GM18870 (cell line): ENCODE data around the gene RAPGEF5.

Experiments used
- ATAC-seq: cut with Tn5 transposase; IDR thresholded peaks from one replicate; pipeline ENCODE4 v1.9.1; 2021; ENCODE audit warnings: moderate library complexity; ENCODE audit not compliant: unreplicated experiment

RAPGEF5 gene

DNA sequence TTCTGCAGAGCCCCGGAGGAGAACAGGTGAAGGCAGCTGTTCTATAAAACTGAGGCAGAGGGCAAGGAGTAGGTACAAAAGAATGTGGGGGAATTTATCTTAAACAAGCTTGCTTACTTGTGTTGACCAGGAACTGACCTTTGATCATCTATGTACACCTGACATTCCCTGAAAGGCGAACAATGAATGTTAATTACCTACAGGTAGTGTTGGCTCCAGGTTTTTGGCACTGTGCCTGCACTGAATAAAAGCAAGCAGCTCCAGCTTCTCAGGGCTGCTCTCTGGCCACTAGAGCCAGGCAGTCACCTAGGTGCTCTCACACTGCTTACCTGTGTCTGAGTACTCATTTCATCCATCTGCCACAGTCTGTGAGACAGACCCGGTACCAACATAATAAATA lies 87.0 kb downstream of the RAPGEF5 start:
- ATAC-seq, result no peak

DNA sequence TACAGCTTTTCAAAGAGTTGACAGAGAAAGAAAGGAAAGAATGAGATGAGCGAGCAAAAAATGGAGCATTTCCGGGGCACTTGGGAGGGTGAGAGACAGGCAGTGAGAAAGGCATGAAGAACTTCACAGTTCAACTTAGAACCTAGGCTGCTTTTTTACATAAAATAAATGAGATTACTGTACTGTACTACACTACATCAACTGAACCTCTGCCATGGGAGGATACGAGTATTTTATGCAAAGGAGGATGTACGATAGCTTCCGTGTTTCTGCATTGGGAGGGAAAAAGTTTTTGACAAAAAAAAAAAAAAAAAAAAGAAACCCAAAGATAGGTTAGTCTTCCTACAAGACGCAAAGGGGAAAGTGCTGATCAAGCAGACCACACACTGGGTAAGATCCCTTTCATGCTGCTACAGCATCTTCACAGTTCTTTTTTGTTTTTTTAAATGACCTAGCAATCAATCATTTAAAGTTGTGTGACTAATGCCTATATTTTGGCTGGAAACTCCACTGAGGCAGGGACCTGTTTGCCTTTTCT lies 88.0 kb downstream of the RAPGEF5 start:
- no peak for ATAC-seq

DNA sequence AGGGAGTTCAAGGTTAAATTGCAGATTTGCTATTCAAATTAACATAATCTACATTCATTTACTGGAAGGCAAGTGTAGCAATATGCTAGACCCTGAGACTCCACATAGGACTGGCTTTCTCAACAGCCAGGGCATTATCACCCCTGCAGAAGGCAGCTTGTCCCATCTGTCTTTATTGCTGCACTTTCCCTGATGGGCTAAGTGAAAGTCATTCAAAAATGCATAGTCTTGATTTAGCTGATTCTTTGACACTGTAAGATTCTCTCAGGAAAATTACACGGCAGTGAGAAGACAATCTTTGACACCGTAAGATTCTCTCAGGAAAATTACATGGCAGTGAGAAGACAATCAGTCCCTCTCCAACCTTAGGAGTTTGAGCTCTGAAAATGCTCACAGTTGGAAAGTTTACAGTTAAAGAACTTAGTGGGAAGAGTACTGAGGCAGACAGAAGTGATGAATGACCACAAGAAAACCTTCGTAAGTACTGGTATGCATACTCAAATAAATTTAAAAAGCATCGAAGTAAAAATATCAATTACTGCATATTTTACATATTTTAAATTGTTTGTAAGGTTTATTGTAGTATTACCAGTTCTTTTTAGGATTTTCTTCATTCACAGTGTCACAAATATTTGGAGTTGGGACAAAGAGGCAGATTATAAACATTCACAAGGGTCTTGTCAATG lies 88.9 kb downstream of the RAPGEF5 start:
- no peak for ATAC-seq

DNA sequence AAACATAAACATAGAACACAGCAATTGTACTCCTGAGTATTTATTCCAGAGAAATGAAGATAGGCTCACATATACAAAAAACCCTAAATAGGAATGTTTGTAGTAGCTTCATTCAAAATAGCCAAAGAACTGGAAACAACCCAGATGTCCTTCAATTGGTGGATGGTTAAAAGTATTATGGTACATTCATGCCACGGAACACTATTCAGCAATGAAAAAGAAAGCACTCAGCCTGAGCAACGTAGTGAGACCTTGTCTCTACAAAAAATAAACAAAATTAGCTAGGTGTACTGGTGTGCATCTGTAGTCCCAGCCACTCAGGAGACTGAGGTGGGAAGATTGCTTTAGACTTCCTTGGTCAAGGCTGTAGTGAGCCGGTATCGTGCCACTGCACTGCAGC lies 94.4 kb downstream of the RAPGEF5 start:
- ATAC-seq, result no peak

DNA sequence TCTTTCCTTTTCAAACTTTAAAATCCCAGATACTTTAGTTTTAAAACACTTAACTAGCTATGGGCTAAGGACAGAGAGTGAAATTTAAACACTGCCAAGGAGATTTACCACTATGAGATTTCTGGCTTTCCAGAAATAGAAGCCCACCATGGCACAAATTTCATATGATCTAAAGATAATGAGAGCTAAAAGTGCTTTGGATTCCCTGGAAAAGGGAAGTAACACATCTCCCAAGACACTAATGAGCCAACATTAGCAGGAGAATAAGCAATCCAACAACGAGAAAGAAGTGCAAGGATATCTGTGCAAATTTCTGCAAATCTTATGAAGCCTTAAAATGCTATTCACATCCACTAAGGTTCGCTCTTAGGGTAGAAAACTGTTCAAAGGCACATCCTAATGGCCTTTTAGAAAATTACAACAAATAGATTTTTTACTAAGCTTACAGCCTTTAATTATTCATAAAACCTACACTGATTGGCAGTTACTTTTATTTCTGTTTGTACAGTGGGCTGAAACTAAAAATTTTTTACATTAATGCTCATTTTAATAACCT lies 100.3 kb downstream of the RAPGEF5 start:
- ATAC-seq, result no peak

DNA sequence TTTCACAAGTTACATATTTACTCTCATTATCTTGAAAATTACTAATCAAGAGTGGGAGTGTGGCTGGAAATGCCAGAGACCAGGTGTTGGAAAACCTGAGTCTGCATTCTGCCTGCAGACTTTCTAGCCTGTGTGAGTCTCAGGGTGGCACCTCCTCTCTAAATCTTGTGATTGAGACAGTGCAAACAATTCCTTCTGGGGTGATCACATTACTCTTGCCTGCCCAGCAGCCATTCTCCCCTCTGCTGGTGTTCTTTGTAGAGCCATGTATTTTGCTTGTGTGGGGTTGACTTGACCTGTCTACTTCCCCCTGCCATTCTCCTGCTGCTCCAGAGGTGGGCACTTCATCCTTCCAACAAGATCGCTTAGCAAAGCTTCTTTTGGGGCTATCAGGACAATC lies 101.1 kb downstream of the RAPGEF5 start:
- no peak for ATAC-seq

DNA sequence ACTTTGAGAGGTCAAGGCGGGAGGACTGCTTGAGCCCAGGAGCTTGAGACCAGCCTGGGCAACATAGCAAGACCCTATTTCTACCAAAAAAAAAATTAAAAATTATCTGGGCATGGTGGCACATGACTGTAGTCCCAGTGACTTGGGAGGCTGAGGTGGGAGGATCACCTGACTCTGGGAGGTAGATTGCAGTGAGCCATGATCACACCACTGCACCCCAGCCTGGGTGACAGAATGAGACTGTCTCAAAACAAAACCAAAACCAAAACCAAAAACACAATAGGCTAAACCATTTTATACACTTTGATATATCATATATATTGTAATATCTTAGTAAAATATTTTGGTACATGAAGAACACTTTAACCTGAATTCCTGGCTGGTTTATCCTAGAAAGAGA lies 101.6 kb downstream of the RAPGEF5 start:
- ATAC-seq, result no peak

DNA sequence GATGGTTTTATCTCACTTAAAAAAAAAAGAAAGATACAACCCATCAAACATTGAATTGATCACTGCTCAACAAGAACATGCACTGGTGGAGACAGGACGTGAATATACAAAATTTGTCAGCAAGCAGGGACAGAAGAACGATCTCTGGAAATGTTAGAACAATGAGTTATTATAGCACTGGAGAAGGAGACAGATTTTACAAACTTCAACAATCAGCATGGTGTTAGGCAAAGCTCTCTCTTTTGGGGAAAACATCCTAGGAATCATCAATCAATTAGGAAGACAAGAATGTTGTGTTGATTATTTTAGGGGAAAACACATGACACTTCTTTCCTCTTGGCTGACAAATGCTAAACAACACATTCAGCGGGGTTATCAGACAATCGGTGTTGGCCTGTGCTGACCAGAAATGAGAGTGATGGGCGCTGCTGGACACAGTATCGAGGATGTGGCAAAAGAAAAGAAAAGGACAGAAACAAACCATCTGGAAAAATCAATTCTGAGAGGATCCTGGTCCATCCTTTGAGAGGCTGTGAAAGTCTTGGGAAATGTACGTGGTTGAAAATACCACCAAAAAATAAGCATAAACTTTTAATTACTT lies 103.9 kb downstream of the RAPGEF5 start:
- ATAC-seq, result no peak

DNA sequence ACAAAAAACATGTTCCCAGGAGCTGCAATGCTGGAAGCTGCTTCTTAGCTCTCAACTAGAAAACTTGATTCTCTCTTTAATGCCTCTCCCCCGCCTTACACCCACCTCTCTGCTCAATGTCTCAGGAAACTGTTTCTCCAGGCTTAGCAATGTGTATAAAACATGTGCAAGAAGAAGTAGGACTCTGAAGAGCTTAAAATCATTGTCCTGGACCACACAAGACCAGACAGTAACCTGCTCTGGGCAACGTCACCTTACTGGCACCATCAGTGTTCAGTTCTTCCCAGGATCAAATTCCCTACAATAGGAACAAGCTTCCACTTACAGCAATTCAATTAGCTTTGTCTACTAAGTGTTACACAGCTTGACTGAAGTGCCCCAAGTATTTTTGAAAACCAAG lies 104.9 kb downstream of the RAPGEF5 start:
- ATAC-seq, result no peak

DNA sequence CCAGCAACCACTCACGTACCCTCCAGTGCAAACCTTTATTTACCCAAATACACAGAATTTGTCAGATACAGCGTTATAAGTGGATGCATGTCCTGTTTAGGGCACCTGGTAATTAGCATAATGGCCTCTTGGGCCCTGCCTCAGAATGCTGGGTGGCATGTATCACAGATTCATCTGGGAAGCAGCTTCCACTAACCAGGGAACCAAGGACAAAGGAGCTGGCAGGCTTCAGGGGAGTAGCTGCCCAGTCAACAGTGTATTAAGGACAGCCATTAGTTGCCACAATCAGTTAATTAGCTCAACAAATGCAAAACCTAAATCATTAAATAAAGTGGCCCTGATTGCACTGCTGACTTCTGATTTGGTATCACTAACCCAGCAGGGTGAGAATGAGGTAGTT lies 105.7 kb downstream of the RAPGEF5 start:
- ATAC-seq, result no peak

DNA sequence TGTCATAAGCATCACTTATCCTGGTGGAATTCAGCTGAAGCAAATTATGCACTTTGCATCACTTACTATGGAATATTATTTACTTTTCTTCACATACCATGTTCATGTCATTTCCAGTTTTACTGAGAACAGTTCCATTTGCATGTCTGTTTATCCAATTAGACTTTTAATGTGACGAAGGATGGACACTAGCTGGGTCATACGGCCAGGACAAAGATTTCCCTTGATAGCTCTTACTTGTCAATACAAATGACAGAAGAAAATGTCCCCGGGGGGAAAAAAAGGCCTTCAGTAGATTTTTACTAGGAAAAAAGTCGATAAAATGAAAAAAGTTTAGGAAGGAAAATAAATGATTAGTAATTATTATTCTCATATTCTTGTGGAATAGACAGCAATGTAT lies 106.6 kb downstream of the RAPGEF5 start:
- no peak for ATAC-seq

DNA sequence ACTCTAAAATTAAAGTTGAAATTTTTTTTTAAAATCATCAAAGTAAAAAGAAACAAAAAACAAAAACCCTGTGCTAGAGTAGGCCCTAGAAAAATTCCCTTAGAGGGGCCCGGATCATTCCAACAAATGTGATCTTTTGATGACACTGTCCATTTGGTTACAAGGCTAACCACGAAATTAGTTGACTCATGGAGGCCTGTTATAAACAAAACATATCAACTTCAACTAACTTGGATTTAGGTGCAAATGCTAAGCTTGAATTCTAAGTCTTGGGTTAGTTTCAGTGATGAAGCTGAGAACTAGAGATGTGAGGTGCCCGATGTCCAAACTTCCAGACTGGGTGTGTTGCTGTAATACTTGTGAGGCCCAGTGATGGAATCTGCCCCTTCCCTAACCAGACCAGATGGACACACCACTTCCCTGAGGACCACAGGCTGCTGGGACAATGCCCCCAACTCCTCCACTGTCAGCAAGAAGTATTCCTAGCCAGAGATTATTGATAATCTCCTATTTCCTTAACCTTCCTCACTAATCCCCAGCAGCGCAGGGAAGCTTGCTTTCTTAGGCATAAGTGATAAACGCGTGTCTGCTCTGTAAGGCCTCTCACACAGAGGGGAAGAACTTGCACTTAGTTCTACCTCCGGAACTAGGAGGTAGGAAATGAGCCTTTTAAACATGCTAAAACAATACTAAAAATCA lies 108.7 kb downstream of the RAPGEF5 start:
- ATAC-seq, result no peak

DNA sequence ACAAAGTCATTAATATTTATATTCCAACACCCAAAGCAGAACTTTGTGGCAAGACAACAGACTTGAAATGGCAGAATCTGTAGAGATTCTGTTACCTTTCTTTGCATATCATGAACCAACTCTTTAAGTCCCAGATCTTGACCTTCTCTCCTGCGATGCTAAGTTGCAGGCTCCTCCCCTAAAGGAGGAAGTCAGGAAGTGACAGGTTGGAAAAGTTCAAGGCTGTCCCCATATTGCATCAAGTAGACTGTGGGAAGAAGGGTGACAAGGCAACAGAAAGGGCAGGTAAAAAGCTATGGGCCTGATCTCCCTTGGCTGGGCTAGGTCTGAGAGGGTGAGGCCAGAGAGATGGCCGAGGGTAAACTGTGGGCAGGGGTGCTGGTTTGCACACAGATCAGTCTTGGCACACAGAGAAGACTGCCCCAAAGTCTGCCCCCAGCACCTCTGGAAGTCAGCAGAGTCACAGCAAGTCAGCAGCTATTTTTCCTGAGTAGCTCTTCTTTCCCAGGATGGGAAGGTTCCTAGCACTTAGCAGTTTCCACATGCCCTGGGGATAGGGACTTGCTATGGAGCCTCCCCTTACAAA lies 115.1 kb downstream of the RAPGEF5 start:
- ATAC-seq, result no peak

DNA sequence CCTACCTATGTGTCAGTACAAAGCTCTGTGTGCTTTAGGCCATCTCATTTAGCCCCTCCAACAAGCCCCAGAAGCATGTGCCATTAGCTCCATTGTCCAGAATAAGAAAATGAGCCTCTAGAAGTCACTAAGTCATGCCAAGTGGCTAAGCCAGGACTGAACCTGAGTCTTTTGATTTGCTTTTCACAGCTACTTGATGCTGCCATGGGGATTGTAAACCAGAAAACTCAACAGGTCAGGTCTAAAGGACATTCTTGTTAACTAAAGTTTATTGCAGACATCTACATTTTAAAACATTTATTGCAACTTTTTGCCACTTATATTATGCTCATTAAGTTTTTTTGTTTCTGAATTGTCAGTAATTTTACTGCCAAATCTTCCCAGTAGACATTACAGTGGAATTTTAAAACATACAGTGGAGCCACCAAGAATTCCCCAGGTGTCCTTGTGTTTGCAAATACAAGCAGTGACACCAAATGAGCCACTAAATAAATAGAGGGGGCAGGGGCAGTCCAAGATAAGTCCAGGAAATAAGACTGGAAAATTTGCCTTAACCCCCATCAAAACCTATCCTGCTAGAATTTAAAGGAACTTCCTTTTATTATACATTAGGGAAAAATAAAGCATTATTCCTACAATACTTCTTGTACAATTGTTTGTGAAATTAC lies 115.9 kb downstream of the RAPGEF5 start:
- no peak for ATAC-seq

DNA sequence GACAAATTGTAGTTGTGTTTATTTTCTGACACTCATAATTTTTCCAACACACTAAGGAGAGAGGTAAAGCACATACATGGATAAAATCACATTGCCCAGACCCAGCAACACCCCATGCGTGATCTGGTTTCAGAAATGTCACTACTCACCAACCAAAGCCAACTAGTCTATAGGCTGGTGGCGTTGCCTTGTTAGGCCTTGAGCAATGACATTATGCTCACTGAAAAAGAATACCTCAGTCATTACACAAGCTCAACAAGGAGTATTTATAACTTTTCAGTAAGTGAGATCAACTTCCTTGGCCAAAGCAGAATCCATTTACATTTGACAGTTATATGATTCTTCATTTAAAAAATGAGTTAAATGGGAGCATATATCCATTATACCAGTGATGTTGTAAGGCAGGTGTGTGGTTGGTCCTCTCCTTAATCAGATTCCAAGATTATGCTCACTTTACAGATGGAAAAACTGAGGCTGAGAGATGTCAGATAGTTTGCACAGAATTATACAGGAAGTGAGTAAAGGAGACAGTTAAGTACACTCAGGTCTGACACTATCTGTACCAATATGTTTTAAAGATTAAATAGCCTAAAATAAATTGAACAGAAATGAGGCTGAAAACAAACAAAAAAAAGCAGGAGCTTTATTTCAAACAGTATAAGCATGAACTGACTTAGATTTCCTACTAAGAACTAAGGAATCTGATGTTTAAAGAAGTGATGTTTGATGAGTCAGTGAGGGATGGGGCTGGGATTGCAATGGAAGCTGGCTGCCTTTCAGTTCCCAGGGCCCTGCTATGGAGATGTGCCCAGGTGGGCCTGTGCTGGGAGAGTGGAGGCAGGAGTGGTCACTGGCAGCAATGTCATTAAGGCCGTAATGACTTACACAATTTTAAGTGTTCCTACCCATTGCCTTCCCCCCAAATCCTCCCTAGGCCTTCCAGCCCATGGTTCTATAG lies 118.3 kb downstream of the RAPGEF5 start:
- no peak for ATAC-seq

DNA sequence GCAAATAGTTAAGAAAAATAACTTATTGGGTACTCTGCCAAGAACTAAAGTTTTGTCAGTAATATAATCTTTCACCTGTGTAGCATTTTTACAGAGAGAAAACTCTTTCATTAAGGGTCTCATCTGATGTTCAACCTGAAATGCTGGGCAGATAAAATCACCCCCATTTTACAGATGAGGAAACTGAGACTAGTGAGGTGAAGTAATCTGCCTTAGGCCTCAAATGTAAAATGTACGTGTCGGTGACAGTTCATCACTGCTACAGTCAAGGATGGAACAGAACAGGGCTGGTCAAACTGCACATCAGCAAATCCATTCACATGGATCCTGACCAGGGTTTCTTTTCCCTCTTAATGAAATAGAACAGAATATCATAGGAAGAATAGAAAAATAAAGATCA lies 121.8 kb downstream of the RAPGEF5 start:
- no peak for ATAC-seq

DNA sequence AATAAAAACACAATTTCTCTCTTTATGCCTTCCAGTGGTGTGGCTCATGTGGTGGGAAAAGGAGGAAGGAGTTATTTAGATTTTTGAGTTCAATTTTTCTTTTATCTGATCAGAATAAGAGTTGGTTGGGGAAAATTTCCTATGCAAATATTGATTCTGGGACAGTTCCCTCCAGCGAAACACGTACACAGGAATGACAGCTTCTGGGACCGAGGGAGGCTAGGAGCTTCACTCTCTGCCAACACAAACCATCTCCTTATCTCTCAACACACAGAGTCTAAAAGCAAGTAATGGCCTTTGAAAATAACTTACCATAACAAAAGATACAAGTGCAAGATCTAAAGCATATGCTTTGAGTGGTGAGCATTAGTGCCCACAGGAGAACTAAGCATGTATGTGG lies 122.7 kb downstream of the RAPGEF5 start:
- no peak for ATAC-seq

DNA sequence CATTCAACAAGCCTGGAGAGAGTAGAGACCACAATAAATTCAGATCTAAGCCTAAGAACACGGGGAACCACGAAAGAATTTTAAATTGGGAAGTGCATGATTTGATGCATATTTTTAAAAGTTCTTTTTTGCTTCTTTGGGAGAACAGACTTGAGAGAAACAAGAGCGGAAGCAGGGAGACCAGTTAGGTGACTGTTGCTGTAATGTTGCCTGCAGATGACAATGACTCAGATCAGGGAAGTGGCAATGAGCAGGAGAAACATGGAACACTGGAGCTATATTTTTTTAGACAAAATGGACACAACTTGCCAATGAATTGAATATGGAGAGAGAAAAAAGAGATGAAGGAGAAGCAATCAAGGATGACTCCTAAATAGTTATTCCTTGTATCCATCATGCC lies 125.1 kb downstream of the RAPGEF5 start:
- ATAC-seq, result no peak

DNA sequence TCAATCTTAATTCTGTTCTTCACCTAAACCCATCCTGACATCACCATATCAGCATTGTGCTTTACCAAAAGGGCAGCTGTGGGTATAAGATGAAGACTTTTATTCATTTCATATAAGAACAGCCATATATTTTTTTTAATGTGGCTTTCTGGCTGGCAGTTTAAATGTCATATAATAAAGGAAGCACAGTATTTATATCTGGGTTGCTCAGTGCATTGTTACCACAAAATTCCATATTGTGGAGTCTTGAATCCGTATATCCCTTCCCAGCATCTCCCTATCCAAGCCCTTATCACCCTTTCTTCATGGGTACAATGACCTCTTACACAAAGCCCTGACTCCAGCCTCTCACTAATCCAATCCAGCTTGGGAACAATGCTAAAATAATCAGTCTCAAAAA lies 125.8 kb downstream of the RAPGEF5 start:
- no peak for ATAC-seq

DNA sequence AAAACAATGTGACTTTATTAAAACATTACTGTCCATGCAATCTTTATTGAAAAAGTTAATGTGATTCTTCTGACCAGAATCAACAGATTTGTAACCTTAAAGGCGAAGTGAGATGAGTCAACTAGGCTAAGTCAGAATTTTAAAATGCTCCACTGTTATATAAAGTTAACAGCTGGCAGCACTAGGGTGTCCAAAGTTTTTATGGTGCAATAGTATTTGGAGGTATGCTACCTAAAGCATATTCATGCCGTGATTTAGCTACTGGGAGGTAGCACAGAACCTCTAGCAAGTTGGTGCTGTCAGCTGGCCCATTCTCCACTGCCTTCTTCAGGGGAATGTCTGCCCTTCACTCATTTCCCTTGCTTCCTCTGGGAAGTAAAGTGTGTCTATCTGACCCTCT lies 126.7 kb downstream of the RAPGEF5 start:
- ATAC-seq, result no peak
